ENCODE data around the gene SSH3. TPM values are rescaled to one million over a fixed set of nuclear protein-coding genes. Genes with fewer than 3 reads are reported as not detected.
"Not testable (repeated sequence)": the region's sequence is repeated elsewhere in the genome, so short reads cannot be mapped to it uniquely, and the experiment has no call there.

Gene SSH3
- total RNA-seq, 2 donors from 2014 or later: 11.6 to 16.5 TPM

DNA sequence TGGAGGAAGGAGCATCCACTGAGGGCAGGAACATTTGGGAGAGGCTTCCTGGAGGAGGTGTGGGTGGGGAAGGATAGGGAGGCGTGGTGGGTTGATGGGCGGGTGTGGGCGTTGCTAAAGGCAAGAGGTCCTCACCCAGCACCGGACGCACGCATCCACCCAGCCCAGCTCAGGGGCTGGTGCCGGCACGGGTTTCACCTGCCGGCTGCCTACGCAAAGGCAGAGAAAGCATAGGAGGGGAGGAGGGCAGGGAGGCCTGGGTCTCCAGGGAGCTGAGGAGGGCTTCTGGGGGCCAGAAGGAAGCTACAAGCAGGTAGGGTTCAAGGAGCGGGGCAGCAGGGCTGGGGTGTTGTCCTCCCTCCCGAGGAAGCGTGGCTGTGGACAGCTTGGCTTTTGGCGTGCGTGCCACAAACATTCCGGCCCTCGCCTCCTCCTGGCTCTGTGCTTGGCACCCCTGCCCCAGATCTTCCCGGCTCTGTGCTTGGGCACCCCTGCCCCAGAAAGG lies 7.8 kb downstream of the SSH3 start:
- Mint-ChIP-seq H3K9me3 (no peaks in the 10 kb centered on the region), H3K27ac (peak overlapping the region in 1 of 2 donors; percentile 82), H3K36me3 (no peaks in the 10 kb centered on the region)
- no peak for ATAC-seq
- DNase-seq (ENCODE audit: low spot score in 2 of 2): peak in 1 of 2 donors; percentile 52

DNA sequence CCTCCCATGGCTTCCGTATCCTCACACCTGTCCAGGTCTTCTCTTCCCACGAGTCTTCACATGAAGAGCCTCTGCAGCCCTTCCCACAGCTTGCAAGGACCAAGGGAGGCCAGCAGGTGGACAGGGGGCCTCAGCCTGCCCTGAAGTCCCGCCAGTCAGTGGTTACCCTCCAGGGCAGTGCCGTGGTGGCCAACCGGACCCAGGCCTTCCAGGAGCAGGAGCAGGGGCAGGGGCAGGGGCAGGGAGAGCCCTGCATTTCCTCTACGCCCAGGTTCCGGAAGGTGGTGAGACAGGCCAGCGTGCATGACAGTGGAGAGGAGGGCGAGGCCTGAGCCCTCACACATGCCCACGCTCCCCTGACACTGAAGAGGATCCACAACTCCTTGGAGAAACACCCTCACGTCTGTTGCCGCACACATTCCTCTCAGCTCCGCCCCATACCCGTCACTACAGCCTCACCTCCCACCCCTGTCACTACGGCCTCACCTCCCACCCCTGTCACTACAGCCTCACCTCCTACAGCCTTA lies 8.3 kb downstream of the SSH3 start:
- Mint-ChIP-seq H3K9me3 (no peaks in the 10 kb centered on the region), H3K27ac (peak overlapping the region in 1 of 2 donors; percentile 82), H3K36me3 (no peaks in the 10 kb centered on the region)
- peak in 1 of 2 donors; percentile 53 for DNase-seq (ENCODE audit: low spot score in 2 of 2)
- ATAC-seq: peak; percentile 27 to 33

DNA sequence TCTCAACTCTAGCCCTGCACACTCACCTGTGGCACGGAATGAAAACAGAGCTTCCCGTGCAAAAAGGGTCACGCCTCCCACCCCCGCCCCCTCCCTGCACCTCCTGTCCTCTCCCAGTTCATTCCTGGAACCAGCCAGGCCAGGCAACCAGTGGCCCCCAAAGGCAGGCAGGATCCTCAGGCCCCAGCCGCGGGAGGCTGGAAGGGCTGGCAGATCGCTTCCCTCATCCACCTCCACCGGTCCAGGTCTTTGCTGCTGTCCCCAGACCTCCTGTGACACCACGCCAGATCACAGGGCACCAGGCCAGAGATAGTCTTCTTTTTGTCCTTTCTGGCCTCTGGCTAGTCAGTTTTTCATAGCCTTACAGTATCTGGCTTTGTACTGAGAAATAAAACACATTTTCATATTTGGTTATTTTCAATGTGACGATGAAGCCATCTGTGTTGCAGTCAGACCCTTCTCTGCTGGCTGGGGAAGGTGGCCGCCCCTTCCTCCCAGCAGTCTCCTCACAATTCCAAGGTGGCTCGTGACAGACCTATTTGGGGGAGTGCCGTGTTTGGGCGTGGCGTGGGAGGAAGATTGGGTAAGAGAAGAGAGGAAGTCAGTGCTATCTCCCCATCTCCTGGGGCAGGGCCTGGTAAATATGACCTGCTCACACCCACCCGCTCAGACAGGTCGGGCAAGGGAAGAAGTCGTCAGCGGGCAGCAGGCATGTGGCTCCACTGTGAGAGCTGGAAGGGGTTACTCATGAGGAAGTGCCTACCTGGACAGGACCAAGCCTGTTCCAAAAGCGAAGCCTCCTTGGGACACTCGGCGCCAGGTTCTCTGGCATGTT lies 9.1 kb downstream of the SSH3 start:
- Mint-ChIP-seq H3K36me3 (no peaks in the 10 kb centered on the region), H3K27ac (peak overlapping the region in 1 of 2 donors; percentile 82), H3K9me3 (no peaks in the 10 kb centered on the region)
- ATAC-seq (peak in 1 of 2 donors; percentile 30), DNase-seq (ENCODE audit: low spot score in 2 of 2) (peak in 1 of 2 donors; percentile 64)

DNA sequence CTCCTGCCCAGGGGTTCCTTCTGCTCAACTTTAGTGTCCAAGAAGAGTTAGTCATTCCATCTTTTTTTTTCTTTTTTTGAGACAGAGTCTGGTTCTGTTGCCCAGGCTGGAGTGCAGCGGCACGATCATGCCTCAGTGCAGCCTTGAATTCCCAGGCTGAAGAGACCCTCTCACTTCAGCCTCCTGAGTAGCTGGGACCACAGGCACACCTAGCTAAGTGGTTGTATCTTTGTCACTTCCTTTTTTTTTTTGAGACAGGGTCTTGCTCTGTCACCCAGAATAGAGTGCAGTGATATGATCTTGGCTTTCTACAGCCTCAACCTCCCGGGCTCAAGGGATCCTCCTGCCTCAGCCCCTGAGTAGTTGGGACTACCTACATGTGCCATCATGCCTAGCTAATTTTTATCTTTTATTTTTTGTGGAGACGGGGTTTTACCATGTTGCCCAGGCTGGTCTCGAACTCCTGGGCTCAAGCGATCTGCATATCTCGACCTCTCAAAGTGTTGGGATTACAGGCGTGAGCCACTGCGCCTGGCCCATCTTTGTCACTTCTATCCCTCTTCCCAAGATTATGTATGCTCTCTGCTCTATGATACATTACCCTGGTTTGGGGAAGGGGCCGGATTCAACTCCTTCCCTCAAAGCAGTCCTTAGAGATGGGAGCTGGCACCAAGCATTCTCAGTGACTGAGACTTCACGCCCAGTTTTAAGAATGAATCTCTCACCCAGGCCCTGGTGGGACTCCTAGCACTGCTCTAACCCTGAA lies 10.0 kb downstream of the SSH3 start:
- DNase-seq (ENCODE audit: low spot score in 2 of 2) (peak in 1 of 2 donors; percentile 35), ATAC-seq (no peak)
- H3K27ac Mint-ChIP-seq: peak overlapping the region; percentile 8 to 82
- no peaks in the 10 kb centered on the region for H3K9me3 Mint-ChIP-seq
- peaks cover 0 to 5% of the 10 kb centered on the region in 2 donors for H3K36me3 Mint-ChIP-seq

DNA sequence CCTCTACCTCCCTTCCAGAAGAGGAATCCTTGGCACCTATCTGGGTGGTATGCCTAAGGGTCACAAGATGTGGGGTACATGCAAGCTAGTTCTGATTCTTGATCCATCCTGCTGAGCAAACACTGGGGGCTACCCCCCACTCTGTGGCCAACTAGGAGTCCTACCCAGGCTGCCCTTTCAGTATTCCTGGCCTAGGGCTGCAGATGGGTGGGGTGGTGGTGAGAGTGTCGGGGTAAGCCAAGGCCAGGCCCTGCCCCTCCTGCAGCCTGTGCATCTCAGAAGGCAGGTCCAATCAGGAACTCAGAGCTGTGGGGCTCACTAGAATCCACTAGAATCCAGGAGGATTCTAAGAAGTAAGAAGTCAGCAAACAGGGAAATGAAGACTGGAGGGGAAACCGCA lies 10.9 kb downstream of the SSH3 start:
- DNase-seq (ENCODE audit: low spot score in 2 of 2) (peak in 1 of 2 donors; percentile 39), ATAC-seq (no peak)
- no peaks in the 10 kb centered on the region for H3K9me3 Mint-ChIP-seq
- peaks cover 0 to 5% of the 10 kb centered on the region in 2 donors for H3K36me3 Mint-ChIP-seq
- peak overlapping the region in 1 of 2 donors; percentile 57 for H3K27ac Mint-ChIP-seq

DNA sequence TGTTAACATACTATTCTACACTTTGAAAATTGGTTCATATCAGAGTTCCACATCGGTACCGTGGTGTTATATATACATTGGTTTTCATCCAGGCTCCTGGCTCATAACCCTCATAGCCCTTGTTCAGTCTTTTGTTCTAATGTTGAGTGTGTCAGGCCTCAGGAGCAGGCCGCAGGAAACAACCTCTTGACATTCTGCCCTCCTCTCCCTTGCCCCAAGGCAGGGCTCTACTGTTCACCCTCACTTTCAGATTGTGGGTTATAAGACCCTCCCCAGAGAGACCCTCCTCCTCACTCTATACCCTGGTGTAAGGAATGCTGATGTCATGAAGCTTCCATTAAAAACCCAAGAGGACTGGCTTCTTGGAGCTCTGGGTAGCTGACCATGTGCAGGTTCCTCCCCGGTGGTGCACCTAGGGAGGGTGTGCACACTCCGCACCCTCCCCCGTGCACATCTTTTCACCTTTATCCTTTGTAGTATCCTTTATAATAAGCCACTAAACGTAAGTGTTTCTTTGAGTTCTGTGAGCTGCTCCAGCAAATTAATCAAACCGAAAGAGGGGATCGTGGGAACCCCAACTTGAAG lies 12.1 kb downstream of the SSH3 start:
- H3K27ac Mint-ChIP-seq: peak overlapping the region in 1 of 2 donors; percentile 17
- no peaks in the 10 kb centered on the region for H3K9me3 Mint-ChIP-seq
- peak in 1 of 2 donors; percentile 34 for DNase-seq (ENCODE audit: low spot score in 2 of 2)
- H3K36me3 Mint-ChIP-seq: peaks cover 0 to 5% of the 10 kb centered on the region in 2 donors
- no peak for ATAC-seq

DNA sequence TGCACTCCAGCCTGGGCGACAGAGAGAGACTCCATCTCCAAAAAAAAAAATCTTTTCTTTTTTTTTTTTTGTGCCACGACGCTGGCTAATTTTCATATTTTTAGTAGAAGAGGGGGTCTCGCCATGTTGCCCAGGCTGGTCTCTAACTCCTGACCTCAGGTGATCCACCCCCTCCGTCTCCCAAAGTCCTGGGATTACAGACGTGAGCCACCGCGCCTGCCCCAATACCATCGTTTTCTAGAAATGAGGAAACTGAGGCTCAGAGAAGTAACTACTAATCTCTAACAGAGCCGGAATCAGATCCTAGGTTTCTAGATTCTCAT lies 13.5 kb downstream of the SSH3 start:
- Mint-ChIP-seq H3K36me3 (peaks cover 0 to 5% of the 10 kb centered on the region in 2 donors), H3K27ac (peak overlapping the region; percentile 88 to 99), H3K9me3 (no peaks in the 10 kb centered on the region)
- ATAC-seq: no peak
- no peak for DNase-seq (ENCODE audit: low spot score in 2 of 2)

DNA sequence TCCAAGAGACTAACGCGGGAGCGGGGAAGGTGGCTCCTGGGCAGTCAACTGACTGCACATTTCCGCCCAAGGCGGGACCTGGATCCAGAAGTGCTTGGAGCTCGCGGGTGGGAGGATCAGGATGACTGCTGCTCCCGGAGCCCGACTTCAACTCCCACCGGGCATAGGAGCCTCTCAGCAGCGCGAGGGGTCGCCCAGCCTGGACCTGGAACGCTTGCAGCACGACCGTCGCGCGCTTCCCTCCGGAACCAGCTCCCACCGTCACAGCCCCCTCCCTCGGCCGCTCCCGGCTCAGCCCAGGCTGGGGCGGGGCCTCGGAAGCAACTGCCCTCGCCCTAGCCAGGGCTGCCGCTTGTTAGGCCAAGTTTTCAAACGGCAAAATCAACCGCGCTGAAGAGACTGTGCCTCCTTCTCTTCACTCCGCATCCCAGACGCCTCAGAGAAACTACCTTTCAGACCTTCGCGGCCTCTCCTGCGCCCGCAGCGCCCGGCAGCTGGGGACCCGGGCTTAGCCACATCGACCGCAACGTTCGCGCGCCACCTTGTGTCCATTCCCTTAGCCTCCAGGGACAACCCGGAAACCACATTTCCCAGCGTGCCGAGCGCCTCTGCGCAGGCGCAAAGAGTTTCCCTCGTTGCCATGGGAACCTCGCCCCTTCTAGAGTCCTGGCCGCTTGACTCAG lies 14.0 kb downstream of the SSH3 start:
- H3K36me3 Mint-ChIP-seq: peaks cover 0 to 5% of the 10 kb centered on the region in 2 donors
- peak; percentile 99 for DNase-seq (ENCODE audit: low spot score in 2 of 2)
- ATAC-seq: peak; percentile 86 to 87
- H3K9me3 Mint-ChIP-seq: no peaks in the 10 kb centered on the region
- H3K27ac Mint-ChIP-seq: peak overlapping the region; percentile 88 to 99

DNA sequence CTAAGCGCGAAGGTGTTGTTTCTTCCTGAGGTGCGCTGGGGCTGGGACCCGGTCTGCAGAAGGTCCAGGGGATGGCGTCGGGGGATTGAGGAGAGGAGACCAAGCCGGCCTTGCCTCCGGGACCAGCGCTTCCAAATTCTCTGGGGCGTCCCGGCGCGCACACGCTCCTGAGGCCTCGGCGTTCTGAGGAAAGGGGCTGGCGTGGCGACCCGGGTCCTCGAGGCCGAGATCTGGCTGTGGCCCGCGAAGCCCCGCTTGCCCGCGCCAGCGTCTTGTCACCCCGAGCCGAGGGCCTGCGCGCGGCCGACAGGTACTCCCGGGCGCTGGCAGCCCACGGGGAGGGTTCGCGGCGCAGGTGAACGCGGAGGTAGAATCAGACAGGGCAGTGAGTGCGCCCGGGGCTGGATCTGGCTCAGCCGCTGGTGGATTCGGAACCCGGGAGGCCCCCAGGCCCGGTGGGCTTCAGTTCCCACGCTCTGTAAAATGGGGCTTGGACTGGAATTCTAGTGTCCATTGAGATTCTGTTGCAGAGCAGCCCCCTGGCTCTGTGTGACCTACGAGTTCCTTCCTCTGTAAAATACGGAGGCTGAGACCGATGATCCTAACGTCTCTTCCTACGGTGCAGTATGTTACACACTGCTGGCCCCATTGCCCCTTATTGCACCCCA lies 14.7 kb downstream of the SSH3 start:
- Mint-ChIP-seq H3K27ac (peak overlapping the region; percentile 88 to 99), H3K9me3 (no peaks in the 10 kb centered on the region), H3K36me3 (peaks cover 0 to 5% of the 10 kb centered on the region in 2 donors)
- ATAC-seq: peak in 1 of 2 donors; percentile 16
- DNase-seq (ENCODE audit: low spot score in 2 of 2): no peak

DNA sequence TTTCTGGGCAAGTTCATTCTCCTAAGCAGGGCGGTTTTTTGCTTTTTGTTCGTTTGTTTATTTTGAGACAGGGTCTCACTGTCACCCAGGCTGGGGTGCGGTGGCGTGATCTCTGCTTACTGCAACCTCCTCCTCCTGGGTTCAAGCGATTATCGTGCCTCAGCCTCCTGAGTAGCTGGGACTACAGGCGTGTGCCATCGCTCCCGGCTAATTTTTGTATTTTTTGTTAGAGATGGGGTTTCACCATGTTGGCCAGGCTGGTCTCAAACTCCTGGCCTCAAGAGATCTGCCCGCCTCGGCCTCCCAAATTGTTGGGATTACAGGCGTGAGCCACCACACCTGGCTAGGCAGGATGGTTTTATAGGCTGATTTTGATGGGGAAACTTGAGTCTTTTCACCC lies 15.5 kb downstream of the SSH3 start:
- H3K27ac Mint-ChIP-seq, H3K36me3 Mint-ChIP-seq, H3K9me3 Mint-ChIP-seq, ATAC-seq: not testable (repeated sequence)
- DNase-seq (ENCODE audit: low spot score in 2 of 2): peak in 1 of 2 donors; percentile 52

DNA sequence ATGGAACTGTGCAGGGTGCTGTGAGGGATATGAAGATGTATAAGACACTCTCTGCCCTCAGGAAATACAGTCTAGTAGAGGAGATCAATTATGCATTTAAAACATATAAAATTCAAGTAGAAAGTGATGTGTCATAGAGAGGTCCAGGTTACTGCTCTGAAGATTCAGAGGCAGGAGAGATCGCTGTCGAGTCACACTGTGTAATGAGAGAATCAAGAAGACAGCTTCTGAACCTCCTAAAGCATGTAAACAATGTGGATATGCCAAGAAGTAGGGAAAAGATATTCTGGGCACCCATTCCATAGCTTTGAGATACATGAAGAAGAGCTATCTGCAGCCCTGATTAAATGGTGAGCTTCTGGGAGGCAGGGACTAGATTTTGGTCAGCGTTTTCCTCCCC lies 16.7 kb downstream of the SSH3 start:
- DNase-seq (ENCODE audit: low spot score in 2 of 2) (no peak), ATAC-seq (no peak)
- H3K9me3 Mint-ChIP-seq: no peaks in the 10 kb centered on the region
- H3K27ac Mint-ChIP-seq: no peak overlapping the region
- peaks cover 0 to 5% of the 10 kb centered on the region in 2 donors for H3K36me3 Mint-ChIP-seq

DNA sequence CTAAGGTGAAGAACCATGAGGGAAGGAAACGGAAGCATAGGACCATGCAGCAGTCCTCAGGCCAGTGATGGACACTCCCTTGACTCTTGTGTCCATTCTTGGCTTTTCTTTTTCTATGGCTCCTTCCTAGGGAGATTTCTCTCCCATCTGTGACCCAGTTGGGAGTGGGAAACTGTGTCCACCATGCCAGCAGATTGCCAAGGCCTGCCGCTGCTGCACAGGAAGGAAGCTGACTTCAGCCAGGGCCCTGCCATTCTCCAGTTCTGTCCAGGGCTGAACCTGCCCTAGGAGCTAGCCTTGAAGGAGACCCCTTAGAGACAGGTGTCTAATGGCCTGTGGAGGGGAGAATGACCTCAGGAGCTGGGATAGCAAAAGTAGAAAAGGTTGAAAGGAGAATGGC lies 17.4 kb downstream of the SSH3 start:
- DNase-seq (ENCODE audit: low spot score in 2 of 2) (peak in 1 of 2 donors; percentile 16), ATAC-seq (no peak)
- peaks cover 0 to 5% of the 10 kb centered on the region in 2 donors for H3K36me3 Mint-ChIP-seq
- no peaks in the 10 kb centered on the region for H3K9me3 Mint-ChIP-seq
- H3K27ac Mint-ChIP-seq: no peak overlapping the region

DNA sequence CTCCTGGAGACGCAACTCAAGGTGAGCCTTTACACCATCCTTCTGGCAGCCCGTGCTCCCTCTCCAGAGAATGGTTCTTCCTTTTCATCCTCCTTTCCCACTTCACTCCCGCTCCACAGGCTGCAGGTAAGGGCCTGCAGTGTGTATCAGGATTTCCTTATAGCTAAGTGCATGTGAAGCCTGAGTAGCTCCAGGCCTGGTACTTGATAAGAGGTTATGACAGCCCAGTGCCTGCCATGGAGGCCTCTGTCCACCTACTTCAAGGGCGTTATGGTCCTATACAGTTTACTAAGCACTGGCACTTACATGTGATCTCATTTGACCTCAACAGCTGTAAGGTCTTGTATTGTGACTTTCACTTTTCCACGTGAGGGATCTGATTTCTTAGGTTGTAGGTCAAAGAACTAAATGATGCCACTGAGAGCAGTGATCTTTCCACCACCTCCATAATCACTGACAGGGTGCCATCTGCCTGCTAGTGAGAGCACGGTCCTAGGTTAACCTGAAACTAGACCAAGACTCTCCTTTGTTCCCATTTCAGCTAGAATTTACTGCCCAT lies 18.1 kb downstream of the SSH3 start:
- Mint-ChIP-seq H3K27ac (no peak overlapping the region), H3K9me3 (no peaks in the 10 kb centered on the region), H3K36me3 (peaks cover 0 to 5% of the 10 kb centered on the region in 2 donors)
- DNase-seq (ENCODE audit: low spot score in 2 of 2): no peak
- no peak for ATAC-seq

DNA sequence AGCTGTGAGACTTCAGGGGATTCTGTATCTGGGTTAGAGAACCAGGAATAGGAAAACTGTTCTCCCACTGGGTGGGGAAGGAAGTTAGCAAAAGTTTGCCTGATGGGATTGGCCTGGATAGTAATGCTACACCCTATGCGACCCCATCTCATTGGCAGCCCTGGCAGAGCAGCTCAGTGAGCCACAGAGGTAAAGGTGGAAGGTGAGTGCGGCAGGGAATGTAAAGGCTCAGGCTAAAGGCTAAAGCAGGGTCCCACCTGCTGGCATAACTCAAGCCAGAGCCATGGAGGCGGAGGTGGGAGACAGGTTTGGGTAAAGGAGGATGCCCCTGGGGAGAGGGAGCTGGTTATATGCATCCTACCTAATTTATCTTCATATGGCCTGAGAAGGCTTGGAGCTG lies 18.7 kb downstream of the SSH3 start:
- H3K36me3 Mint-ChIP-seq: peaks cover 0 to 5% of the 10 kb centered on the region in 2 donors
- no peak overlapping the region for H3K27ac Mint-ChIP-seq
- ATAC-seq: no peak
- DNase-seq (ENCODE audit: low spot score in 2 of 2): peak in 1 of 2 donors; percentile 41
- H3K9me3 Mint-ChIP-seq: no peaks in the 10 kb centered on the region

DNA sequence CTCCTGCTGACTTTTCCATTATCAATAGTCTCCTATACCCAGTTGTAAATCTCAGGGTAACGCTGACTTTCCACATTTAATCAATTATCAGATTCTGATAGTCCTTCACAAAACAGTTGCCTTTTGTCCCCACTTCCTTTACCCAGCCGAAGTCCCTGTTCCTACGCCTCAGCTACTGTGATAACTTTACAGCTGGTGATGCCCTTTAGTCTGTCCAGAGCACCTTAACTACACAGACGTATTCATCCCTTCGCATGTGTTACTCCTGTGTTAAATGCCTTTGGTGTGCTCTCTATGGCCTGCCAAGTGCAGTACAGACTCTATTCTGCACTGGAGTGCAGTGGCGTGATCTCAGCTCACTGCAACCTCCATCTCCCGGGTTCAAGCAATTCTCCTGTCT lies 20.2 kb downstream of the SSH3 start:
- Mint-ChIP-seq H3K9me3 (no peaks in the 10 kb centered on the region), H3K27ac (no peak overlapping the region), H3K36me3 (no peaks in the 10 kb centered on the region)
- DNase-seq (ENCODE audit: low spot score in 2 of 2) (no peak), ATAC-seq (no peak)

Measured in activated naive CD4-positive, alpha-beta T cell treated with anti-CD3 and anti-CD28 coated beads, Interleukin-2, amount 50 U/mL, for 72 hours (primary cell).